ENCODE measurements around the gene TTC38. TPM values are rescaled to one million over a fixed set of nuclear protein-coding genes. Genes with fewer than 3 reads are reported as not detected.

Gene TTC38
- total and polyA plus RNA-seq, 4 experiments from 2014 or later = 3.9 to 8.2 (median 5.3) TPM

GRCh38 chr22:46251816-46252380, 15.9 kb upstream of the TTC38 start:
- CTCF ChIA-PET (ENCODE audit: partially characterized antibody) = interaction anchor here (1.2 kb wide), 1 partner anchor 246 kb away, joined by 3 read pairs; no protein-coding TSS in a partner anchor
- H3K27ac ChIP-seq (ENCODE audit: low read depth, low read length) = no peak overlapping the region

GRCh38 chr22:46256358-46256958, 11.3 kb upstream of the TTC38 start:
- POLR2A ChIA-PET (ENCODE audit: partially characterized antibody) = no interaction called here
- Mint-ChIP-seq H3K9me3 (peaks cover 0 to 7% (median 0%) of the 10 kb centered on the region in 8 donors), H3K27ac (peak overlapping the region in 1 of 7 donors; percentile 5), H3K4me3 (no peak overlapping the region), H3K27me3 (peaks cover 18 to 30% of the 10 kb centered on the region in 2 donors), H3K4me1 (peaks cover 5 to 13% (median 7%) of the 10 kb centered on the region in 4 donors), H3K36me3 (no peaks in the 10 kb centered on the region)
- Histone ChIP-seq H3K4me3 (ENCODE audit: low read length in 2 of 2) (no peak overlapping the region), H3K36me3 (ENCODE audit: insufficient read depth, low read length) (no peaks in the 10 kb centered on the region), H3K9me3 (ENCODE audit: control insufficient read depth in 1 of 2, low read length in 2 of 2) (no peaks in the 10 kb centered on the region), H3K4me1 (ENCODE audit: insufficient read depth, low read length) (peaks cover 4% of the 10 kb centered on the region), H3K27ac (ENCODE audit: low read depth, low read length) (no peak overlapping the region), H3K27me3 (ENCODE audit: insufficient read depth, low read length) (peaks cover 1% of the 10 kb centered on the region)
- CTCF ChIA-PET (ENCODE audit: partially characterized antibody) = no interaction called here
- no peak for DNase-seq
- intact Hi-C loops (cut with micrococcal nuclease) = no loop called here

More at GRCh38 chr22:46251816-46252380, 15.9 kb upstream of the TTC38 start:
- Mint-ChIP-seq H3K4me3 (peak overlapping the region; percentile 59 to 88 (median 80)), H3K27me3 (no peaks in the 10 kb centered on the region), H3K36me3 (no peaks in the 10 kb centered on the region), H3K4me1 (peaks cover 15 to 36% (median 24%) of the 10 kb centered on the region in 4 donors), H3K9me3 (peaks cover 0 to 4% (median 0%) of the 10 kb centered on the region in 8 donors), H3K27ac (peak overlapping the region; percentile 7 to 83 (median 62))
- Histone ChIP-seq H3K36me3 (ENCODE audit: insufficient read depth, low read length) (no peaks in the 10 kb centered on the region), H3K4me1 (ENCODE audit: insufficient read depth, low read length) (peaks cover 24% of the 10 kb centered on the region), H3K9me3 (ENCODE audit: control insufficient read depth in 1 of 2, low read length in 2 of 2) (no peaks in the 10 kb centered on the region), H3K27me3 (ENCODE audit: insufficient read depth, low read length) (no peaks in the 10 kb centered on the region), H3K4me3 (ENCODE audit: low read length in 2 of 2) (peak overlapping the region in 1 of 2 donors; percentile 4)
- DNase-seq = no peak
- intact Hi-C loops (cut with micrococcal nuclease) = no loop called here
- POLR2A ChIA-PET (ENCODE audit: partially characterized antibody) = interaction anchor here (1.3 to 4.4 kb wide), 5 partner anchors 16 to 103 kb away, joined by 4 to 44 read pairs (median 10); partner anchors contain the start of genes GTSE1, PPARA and TTC38

GRCh38 chr22:46259374-46259773, 8.4 kb upstream of the TTC38 start:
- Histone ChIP-seq H3K9me3 (ENCODE audit: control insufficient read depth in 1 of 2, low read length in 2 of 2) (no peaks in the 10 kb centered on the region), H3K36me3 (ENCODE audit: insufficient read depth, low read length) (no peaks in the 10 kb centered on the region), H3K4me3 (ENCODE audit: low read length in 2 of 2) (no peak overlapping the region), H3K4me1 (ENCODE audit: insufficient read depth, low read length) (no peaks in the 10 kb centered on the region), H3K27me3 (ENCODE audit: insufficient read depth, low read length) (peaks cover 11% of the 10 kb centered on the region), H3K27ac (ENCODE audit: low read depth, low read length) (no peak overlapping the region)
- intact Hi-C loops (cut with micrococcal nuclease) = no loop called here
- peaks cover 0 to 4% (median 0%) of the 10 kb centered on the region in 8 donors for H3K9me3 Mint-ChIP-seq
- ChIA-PET CTCF (ENCODE audit: partially characterized antibody) (interaction anchor here (1.2 kb wide), 1 partner anchor 9 kb away, joined by 3 read pairs; the partner anchor contains the start of gene CDPF1), POLR2A (ENCODE audit: partially characterized antibody) (interaction anchor here (2.2 kb wide), 1 partner anchor 9 kb away, joined by 6 read pairs; the partner anchor contains the start of gene CDPF1)
- peaks cover 0 to 5% (median 1%) of the 10 kb centered on the region in 4 donors for H3K4me1 Mint-ChIP-seq
- H3K4me3 Mint-ChIP-seq = no peak overlapping the region
- H3K36me3 Mint-ChIP-seq = no peaks in the 10 kb centered on the region
- H3K27ac Mint-ChIP-seq = no peak overlapping the region
- peaks cover 37 to 50% of the 10 kb centered on the region in 2 donors for H3K27me3 Mint-ChIP-seq
- DNase-seq = no peak

GRCh38 chr22:46260038-46260437, 7.8 kb upstream of the TTC38 start:
- ChIA-PET CTCF (ENCODE audit: partially characterized antibody) (interaction anchor here (1.2 kb wide), 1 partner anchor 10 kb away, joined by 3 read pairs; the partner anchor contains the start of gene CDPF1), POLR2A (ENCODE audit: partially characterized antibody) (interaction anchor here (2.2 kb wide), 1 partner anchor 10 kb away, joined by 6 read pairs; the partner anchor contains the start of gene CDPF1)
- Mint-ChIP-seq H3K4me3 (no peak overlapping the region), H3K9me3 (peaks cover 0 to 4% (median 0%) of the 10 kb centered on the region in 8 donors), H3K27me3 (peaks cover 38 to 52% of the 10 kb centered on the region in 2 donors), H3K36me3 (no peaks in the 10 kb centered on the region), H3K27ac (no peak overlapping the region), H3K4me1 (peaks cover 0 to 5% (median 0%) of the 10 kb centered on the region in 4 donors)
- no peak for DNase-seq
- intact Hi-C loops (cut with micrococcal nuclease) = no loop called here
- no peak overlapping the region for H3K27ac ChIP-seq (ENCODE audit: low read depth, low read length)
- H3K36me3 ChIP-seq (ENCODE audit: insufficient read depth, low read length) = no peaks in the 10 kb centered on the region
- H3K9me3 ChIP-seq (ENCODE audit: control insufficient read depth in 1 of 2, low read length in 2 of 2) = no peaks in the 10 kb centered on the region
- peaks cover 11% of the 10 kb centered on the region for H3K27me3 ChIP-seq (ENCODE audit: insufficient read depth, low read length)
- H3K4me3 ChIP-seq (ENCODE audit: low read length in 2 of 2) = no peak overlapping the region
- H3K4me1 ChIP-seq (ENCODE audit: insufficient read depth, low read length) = no peaks in the 10 kb centered on the region

- Mint-ChIP-seq H3K9me3 (peaks cover 0 to 7% (median under 1%) of the 10 kb centered on the region in 8 donors), H3K27me3 (peaks cover 39 to 56% of the 10 kb centered on the region in 2 donors), H3K36me3 (peaks cover 0 to 3% of the 10 kb centered on the region in 2 donors), H3K4me3 (peak overlapping the region in 3 of 8 donors; percentile 32 to 48 (median 34)), H3K4me1 (peaks cover 4 to 12% (median 6%) of the 10 kb centered on the region in 4 donors), H3K27ac (no peak overlapping the region)
- CTCF ChIA-PET (ENCODE audit: partially characterized antibody) = no interaction called here
- peaks cover 17% of the 10 kb centered on the region for H3K27me3 ChIP-seq (ENCODE audit: insufficient read depth, low read length)
- no peak overlapping the region for H3K4me3 ChIP-seq (ENCODE audit: low read length in 2 of 2)
- intact Hi-C loops (cut with micrococcal nuclease) = no loop called here
- H3K9me3 ChIP-seq (ENCODE audit: control insufficient read depth in 1 of 2, low read length in 2 of 2) = no peaks in the 10 kb centered on the region
- H3K27ac ChIP-seq (ENCODE audit: low read depth, low read length) = no peak overlapping the region
- POLR2A ChIA-PET (ENCODE audit: partially characterized antibody) = interaction anchor here (1.1 kb wide), 1 partner anchor 15 kb away, joined by 4 read pairs; no protein-coding TSS in a partner anchor
- no peaks in the 10 kb centered on the region for H3K36me3 ChIP-seq (ENCODE audit: insufficient read depth, low read length)
- H3K4me1 ChIP-seq (ENCODE audit: insufficient read depth, low read length) = peaks cover 5% of the 10 kb centered on the region
- no peak for DNase-seq
Observed at GRCh38 chr22:46262449-46263215, 5.2 kb upstream of the TTC38 start.

- POLR2A ChIA-PET (ENCODE audit: partially characterized antibody) = interaction anchor here (1.1 kb wide), 1 partner anchor 15 kb away, joined by 4 read pairs; no protein-coding TSS in a partner anchor
- peaks cover 7% of the 10 kb centered on the region for H3K4me1 ChIP-seq (ENCODE audit: insufficient read depth, low read length)
Observed at GRCh38 chr22:46263216-46263590, 4.6 kb upstream of the TTC38 start, which contains the start of gene PKDREJ. PKDREJ (minus strand) TSS chr22:46263343; CDS start chr22:46263322, 21 bp downstream.

More at GRCh38 chr22:46263216-46263590, 4.6 kb upstream of the TTC38 start, which contains the start of gene PKDREJ:
- Histone ChIP-seq H3K36me3 (ENCODE audit: insufficient read depth, low read length) (no peaks in the 10 kb centered on the region), H3K27ac (ENCODE audit: low read depth, low read length) (no peak within 1 kb of the TSS), H3K9me3 (ENCODE audit: control insufficient read depth in 1 of 2, low read length in 2 of 2) (no peaks in the 10 kb centered on the region), H3K27me3 (ENCODE audit: insufficient read depth, low read length) (peaks cover 17% of the 10 kb centered on the region), H3K4me3 (ENCODE audit: low read length in 2 of 2) (no peak within 1 kb of the TSS)
- H3K36me3 Mint-ChIP-seq = peaks cover 0 to 3% of the 10 kb centered on the region in 2 donors
- peak within 1 kb of the TSS; percentile 20 to 51 (median 34) for H3K4me3 Mint-ChIP-seq
- intact Hi-C loops (cut with micrococcal nuclease) = no loop called here
- CTCF ChIA-PET (ENCODE audit: partially characterized antibody) = no interaction called here
- peaks cover 39 to 51% of the 10 kb centered on the region in 2 donors for H3K27me3 Mint-ChIP-seq
- H3K4me1 Mint-ChIP-seq = peaks cover 5 to 16% (median 8%) of the 10 kb centered on the region in 4 donors
- H3K27ac Mint-ChIP-seq = peak within 1 kb of the TSS in 1 of 7 donors; percentile 42
- DNase-seq = no peak
- H3K9me3 Mint-ChIP-seq = peaks cover 0 to 7% (median under 1%) of the 10 kb centered on the region in 8 donors

Data from CD4-positive, alpha-beta memory T cell (primary cell).